ENCODE data around the gene CPA5.

DNA sequence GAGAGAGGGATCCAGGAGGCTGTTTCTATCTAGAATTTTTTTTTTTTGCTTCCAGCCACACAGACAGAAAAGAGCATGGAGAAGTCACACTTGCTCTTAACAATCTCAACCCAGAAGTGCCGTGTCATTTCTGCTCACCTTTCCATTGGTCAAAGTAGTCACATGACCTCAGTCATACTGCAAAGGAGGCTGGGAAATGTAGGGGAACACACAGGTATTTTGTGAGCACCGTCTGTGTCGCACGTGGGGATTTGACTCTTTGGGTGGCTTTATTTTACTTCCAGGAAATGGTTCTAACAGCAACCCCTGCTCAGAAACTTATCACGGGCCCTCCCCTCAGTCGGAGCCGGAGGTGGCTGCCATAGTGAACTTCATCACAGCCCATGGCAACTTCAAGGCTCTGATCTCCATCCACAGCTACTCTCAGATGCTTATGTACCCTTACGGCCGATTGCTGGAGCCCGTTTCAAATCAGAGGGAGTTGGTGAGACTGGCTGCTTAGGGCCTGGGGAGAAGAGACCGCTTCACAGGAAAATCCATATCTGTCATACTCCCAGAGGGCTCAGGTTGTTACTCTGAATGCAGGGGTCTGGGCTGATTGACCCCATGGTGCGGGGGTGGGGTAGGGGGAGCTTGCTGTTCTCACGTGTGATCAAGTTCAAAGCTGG is 22.6 kb downstream of the CPA5 start:
- TF ChIP-seq, protein P1, sequence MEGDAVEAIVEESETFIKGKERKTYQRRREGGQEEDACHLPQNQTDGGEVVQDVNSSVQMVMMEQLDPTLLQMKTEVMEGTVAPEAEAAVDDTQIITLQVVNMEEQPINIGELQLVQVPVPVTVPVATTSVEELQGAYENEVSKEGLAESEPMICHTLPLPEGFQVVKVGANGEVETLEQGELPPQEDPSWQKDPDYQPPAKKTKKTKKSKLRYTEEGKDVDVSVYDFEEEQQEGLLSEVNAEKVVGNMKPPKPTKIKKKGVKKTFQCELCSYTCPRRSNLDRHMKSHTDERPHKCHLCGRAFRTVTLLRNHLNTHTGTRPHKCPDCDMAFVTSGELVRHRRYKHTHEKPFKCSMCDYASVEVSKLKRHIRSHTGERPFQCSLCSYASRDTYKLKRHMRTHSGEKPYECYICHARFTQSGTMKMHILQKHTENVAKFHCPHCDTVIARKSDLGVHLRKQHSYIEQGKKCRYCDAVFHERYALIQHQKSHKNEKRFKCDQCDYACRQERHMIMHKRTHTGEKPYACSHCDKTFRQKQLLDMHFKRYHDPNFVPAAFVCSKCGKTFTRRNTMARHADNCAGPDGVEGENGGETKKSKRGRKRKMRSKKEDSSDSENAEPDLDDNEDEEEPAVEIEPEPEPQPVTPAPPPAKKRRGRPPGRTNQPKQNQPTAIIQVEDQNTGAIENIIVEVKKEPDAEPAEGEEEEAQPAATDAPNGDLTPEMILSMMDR (IDR thresholded peaks at IDR 0.05; ENCODE audit: low read depth, low read length) = no peak
- no peak for TF ChIP-seq EZH2phosphoT487 (IDR thresholded peaks at IDR 0.05; ENCODE audit: low read depth)
